ENCODE measurements around the gene CDH13.

The CDH13 gene

DNA sequence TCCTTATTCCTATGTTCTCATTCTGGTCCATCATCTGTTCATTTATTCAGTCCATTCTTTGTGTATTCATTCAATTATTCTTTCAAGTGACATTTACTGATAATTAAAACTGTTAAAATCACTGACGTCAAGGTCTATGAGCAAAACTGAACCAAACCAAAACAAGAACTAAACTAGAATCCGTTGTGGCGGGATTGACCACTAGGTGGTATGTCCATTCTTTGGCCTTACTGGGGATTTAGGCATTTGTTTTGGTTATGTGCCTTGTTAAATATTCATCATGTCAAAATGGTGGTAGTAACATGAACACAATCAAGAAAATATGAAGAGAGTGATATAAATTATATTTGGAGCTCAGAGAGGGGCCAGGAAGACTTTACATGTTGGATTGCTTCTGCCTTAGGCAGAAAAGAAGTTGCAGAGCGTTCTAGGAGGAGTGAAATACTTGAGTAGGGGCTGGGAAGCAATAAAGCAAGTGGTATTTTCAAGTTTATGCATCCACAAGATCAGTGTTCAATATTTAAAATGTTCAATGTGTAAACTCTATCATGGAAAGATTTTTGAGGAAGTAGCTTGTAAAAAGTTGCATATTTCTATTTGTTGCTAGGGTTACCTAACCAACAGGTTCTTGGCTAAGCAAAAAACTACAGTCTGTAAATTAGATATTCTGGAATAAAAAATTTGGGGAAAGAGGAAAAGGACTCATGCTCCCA is 129.0 kb downstream of the CDH13 start:
- Histone ChIP-seq H3K27ac (replicated peaks) (no peak overlapping the region), H3K4me3 (replicated peaks; ENCODE audit: insufficient read depth, low read length) (no peak overlapping the region), H3K27me3 (ENCODE audit: insufficient read depth, poor library complexity, severe bottlenecking) (no peaks in the 10 kb centered on the region)
- no peak for DNase-seq (ENCODE audit: low read depth in 1 of 2, low spot score in 1 of 2)
- no peak for TF ChIP-seq SPI1 (IDR thresholded peaks at IDR 0.05; ENCODE audit: borderline replicate concordance, low read depth)
- TF ChIP-seq POLR2AphosphoS5 (IDR thresholded peaks at IDR 0.05; ENCODE audit: low read depth) = no peak
- TF ChIP-seq GABPA (IDR thresholded peaks at IDR 0.05; ENCODE audit: low read depth) = no peak
- TF ChIP-seq, protein P1, sequence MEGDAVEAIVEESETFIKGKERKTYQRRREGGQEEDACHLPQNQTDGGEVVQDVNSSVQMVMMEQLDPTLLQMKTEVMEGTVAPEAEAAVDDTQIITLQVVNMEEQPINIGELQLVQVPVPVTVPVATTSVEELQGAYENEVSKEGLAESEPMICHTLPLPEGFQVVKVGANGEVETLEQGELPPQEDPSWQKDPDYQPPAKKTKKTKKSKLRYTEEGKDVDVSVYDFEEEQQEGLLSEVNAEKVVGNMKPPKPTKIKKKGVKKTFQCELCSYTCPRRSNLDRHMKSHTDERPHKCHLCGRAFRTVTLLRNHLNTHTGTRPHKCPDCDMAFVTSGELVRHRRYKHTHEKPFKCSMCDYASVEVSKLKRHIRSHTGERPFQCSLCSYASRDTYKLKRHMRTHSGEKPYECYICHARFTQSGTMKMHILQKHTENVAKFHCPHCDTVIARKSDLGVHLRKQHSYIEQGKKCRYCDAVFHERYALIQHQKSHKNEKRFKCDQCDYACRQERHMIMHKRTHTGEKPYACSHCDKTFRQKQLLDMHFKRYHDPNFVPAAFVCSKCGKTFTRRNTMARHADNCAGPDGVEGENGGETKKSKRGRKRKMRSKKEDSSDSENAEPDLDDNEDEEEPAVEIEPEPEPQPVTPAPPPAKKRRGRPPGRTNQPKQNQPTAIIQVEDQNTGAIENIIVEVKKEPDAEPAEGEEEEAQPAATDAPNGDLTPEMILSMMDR (IDR thresholded peaks at IDR 0.05; ENCODE audit: insufficient read depth, low read length) = no peak
- TF ChIP-seq, protein P2, sequence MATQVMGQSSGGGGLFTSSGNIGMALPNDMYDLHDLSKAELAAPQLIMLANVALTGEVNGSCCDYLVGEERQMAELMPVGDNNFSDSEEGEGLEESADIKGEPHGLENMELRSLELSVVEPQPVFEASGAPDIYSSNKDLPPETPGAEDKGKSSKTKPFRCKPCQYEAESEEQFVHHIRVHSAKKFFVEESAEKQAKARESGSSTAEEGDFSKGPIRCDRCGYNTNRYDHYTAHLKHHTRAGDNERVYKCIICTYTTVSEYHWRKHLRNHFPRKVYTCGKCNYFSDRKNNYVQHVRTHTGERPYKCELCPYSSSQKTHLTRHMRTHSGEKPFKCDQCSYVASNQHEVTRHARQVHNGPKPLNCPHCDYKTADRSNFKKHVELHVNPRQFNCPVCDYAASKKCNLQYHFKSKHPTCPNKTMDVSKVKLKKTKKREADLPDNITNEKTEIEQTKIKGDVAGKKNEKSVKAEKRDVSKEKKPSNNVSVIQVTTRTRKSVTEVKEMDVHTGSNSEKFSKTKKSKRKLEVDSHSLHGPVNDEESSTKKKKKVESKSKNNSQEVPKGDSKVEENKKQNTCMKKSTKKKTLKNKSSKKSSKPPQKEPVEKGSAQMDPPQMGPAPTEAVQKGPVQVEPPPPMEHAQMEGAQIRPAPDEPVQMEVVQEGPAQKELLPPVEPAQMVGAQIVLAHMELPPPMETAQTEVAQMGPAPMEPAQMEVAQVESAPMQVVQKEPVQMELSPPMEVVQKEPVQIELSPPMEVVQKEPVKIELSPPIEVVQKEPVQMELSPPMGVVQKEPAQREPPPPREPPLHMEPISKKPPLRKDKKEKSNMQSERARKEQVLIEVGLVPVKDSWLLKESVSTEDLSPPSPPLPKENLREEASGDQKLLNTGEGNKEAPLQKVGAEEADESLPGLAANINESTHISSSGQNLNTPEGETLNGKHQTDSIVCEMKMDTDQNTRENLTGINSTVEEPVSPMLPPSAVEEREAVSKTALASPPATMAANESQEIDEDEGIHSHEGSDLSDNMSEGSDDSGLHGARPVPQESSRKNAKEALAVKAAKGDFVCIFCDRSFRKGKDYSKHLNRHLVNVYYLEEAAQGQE (IDR thresholded peaks at IDR 0.05; ENCODE audit: insufficient replicate concordance, low read depth) = no peak

DNA sequence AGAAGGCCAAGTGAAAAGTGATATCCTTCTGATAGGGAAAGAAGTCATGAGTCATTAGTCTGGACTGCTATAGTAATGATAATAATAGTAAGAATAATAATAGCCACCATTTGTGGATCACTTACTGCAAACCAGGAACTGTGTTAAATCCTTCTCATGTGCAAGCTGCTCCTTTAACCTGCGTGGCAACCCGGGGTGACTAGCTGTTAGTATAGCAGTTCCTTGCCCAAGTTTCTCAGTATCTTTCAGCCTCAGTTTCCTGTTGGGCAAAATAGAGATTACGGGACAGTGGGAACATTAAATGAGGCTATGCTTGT is 129.5 kb downstream of the CDH13 start:
- Histone ChIP-seq H3K27ac (replicated peaks) (no peak overlapping the region), H3K4me3 (replicated peaks; ENCODE audit: insufficient read depth, low read length) (no peak overlapping the region), H3K27me3 (ENCODE audit: insufficient read depth, poor library complexity, severe bottlenecking) (no peaks in the 10 kb centered on the region)
- TF ChIP-seq GABPA (IDR thresholded peaks at IDR 0.05; ENCODE audit: low read depth) (no peak), POLR2AphosphoS5 (IDR thresholded peaks at IDR 0.05; ENCODE audit: low read depth) (no peak), SPI1 (IDR thresholded peaks at IDR 0.05; ENCODE audit: borderline replicate concordance, low read depth) (no peak)
- TF ChIP-seq, protein P1 (IDR thresholded peaks at IDR 0.05; ENCODE audit: insufficient read depth, low read length) = no peak
- TF ChIP-seq, protein P2 (IDR thresholded peaks at IDR 0.05; ENCODE audit: insufficient replicate concordance, low read depth) = no peak
- no peak for DNase-seq (ENCODE audit: low read depth in 1 of 2, low spot score in 1 of 2)

DNA sequence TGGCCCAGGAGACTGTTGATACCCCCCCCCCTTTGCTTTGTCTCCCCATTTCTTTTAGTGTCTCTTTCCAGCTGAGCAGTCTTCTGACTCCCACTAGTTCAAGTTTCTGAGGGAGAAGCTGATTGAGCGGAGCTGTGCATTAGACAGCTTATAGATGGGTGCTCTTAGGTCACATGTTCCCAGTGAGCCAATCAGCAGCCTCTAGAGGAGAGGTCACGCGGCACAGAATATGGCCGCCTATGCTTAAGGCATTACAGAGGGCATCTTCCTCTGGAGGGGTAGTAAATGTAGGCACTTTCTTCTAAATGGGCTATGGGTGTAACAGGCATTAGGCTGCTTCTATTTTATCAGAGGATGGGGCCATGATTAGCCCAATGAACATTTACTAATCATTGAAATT is 131.6 kb downstream of the CDH13 start:
- no peaks in the 10 kb centered on the region for H3K27me3 ChIP-seq (ENCODE audit: insufficient read depth, poor library complexity, severe bottlenecking)
- no peak for DNase-seq (ENCODE audit: low read depth in 1 of 2, low spot score in 1 of 2)
- no peak overlapping the region for H3K27ac ChIP-seq (replicated peaks)
- H3K4me3 ChIP-seq (replicated peaks; ENCODE audit: insufficient read depth, low read length) = no peak overlapping the region
- no peak for TF ChIP-seq POLR2AphosphoS5 (IDR thresholded peaks at IDR 0.05; ENCODE audit: low read depth)
- TF ChIP-seq SPI1 (IDR thresholded peaks at IDR 0.05; ENCODE audit: borderline replicate concordance, low read depth) = no peak
- TF ChIP-seq, protein P1 (IDR thresholded peaks at IDR 0.05; ENCODE audit: insufficient read depth, low read length) = no peak
- TF ChIP-seq GABPA (IDR thresholded peaks at IDR 0.05; ENCODE audit: low read depth) = no peak
- TF ChIP-seq, protein P2 (IDR thresholded peaks at IDR 0.05; ENCODE audit: insufficient replicate concordance, low read depth) = no peak
